SK-N-SH (cell line): ENCODE results near the gene NLGN1. TPM values are rescaled to one million over a fixed set of nuclear protein-coding genes. Genes with fewer than 3 reads are reported as not detected.
A peak's percentile ranks its signal among the peaks of the same experiment; 100 is the strongest.

Experiments used
- CTCF ChIA-PET: fragments of 300-600, 350-600 bp; formaldehyde crosslinking; extraction: SDS; loops from one replicate; lab custom pipeline; 2021; lab: Yijun Ruan, JAX
- POLR2A ChIA-PET: fragments of 350-600 bp; sonication (Branson Sonifier 250); formaldehyde crosslinking; extraction: SDS; loops from one replicate; lab custom pipeline; 2020; ENCODE audit warnings: antibody characterized with exemption, inconsistent platforms; lab: Yijun Ruan, JAX
- DNase-seq: peaks from one replicate; pipeline ENCODE4 v3.0.0; 2012
- H2AFZ ChIP-seq: fragments of 200-600 bp; sonication (generic); 2 replicates; pipeline ENCODE4 v1.8.1; 2016; ENCODE audit warnings: antibody characterized with exemption, mild to moderate bottlenecking, low read depth
- H3F3A ChIP-seq: fragments of 200-600 bp; sonication (generic); replicated peaks from 2 replicates; pipeline ENCODE3; 2016; ENCODE audit warnings: antibody characterized with exemption, mild to moderate bottlenecking; ENCODE audit not compliant: insufficient read depth
- H3K27ac ChIP-seq, 2 experiments: fragments of 200-500 bp in 1 of 2; fragments of 200-600 bp in 1 of 2; sonication (Bioruptor generic) in 1 of 2; sonication (generic), shearing (Covaris generic) in 1 of 2; 2 replicates each; pipeline versions ENCODE4 v1.5.1 to v1.6.1; 2014 to 2016; ENCODE audit warnings: low read depth in 2 of 2, inconsistent platforms in 1 of 2, low read length in 1 of 2, mild to moderate bottlenecking in 1 of 2, mixed read lengths in 1 of 2
- H3K27me3 ChIP-seq: fragments of 200-600 bp; sonication (generic), shearing (Covaris generic); 2 replicates; pipeline ENCODE4 v1.6.1; 2016; ENCODE audit warnings: mixed run types; ENCODE audit not compliant: insufficient read depth
- H3K36me3 ChIP-seq, 2 experiments: fragments of 200-500 bp in 1 of 2; fragments of 200-600 bp in 1 of 2; sonication (Bioruptor generic) in 1 of 2; sonication (generic) in 1 of 2; replicated peaks in 1 of 2; 2 replicates each; pipeline versions ENCODE3 to v1.5.1; 2014 to 2016; ENCODE audit warnings: low read length in 1 of 2, mild to moderate bottlenecking in 1 of 2; ENCODE audit not compliant: insufficient read depth in 2 of 2, control insufficient read depth in 1 of 2
- H3K4me1 ChIP-seq, 2 experiments: fragments of 200-500 bp in 1 of 2; fragments of 200-600 bp in 1 of 2; sonication (Bioruptor generic) in 1 of 2; sonication (generic), shearing (Covaris generic) in 1 of 2; 2 replicates each; pipeline versions ENCODE4 v1.5.1 to v1.6.1; 2014 to 2016; ENCODE audit warnings: low read depth in 1 of 2, low read length in 1 of 2, mixed run types in 1 of 2; ENCODE audit not compliant: insufficient read depth in 2 of 2, control insufficient read depth in 1 of 2
- H3K4me2 ChIP-seq: fragments of 200-600 bp; sonication (generic), shearing (Covaris generic); 2 replicates; pipeline ENCODE4 v1.6.1; 2017; ENCODE audit warnings: mixed run types
- H3K4me3 ChIP-seq, 2 experiments: fragments of 200-500 bp in 1 of 2; fragments of 200-600 bp in 1 of 2; sonication (Bioruptor generic) in 1 of 2; sonication (generic), shearing (Covaris generic) in 1 of 2; 2 replicates each; pipeline versions ENCODE4 v1.5.1 to v1.8.1; 2014 to 2016; ENCODE audit warnings: low read depth in 2 of 2, inconsistent platforms in 1 of 2, low read length in 1 of 2, mild to moderate bottlenecking in 1 of 2, mixed read lengths in 1 of 2, moderate library complexity in 1 of 2
- H3K79me2 ChIP-seq: fragments of 200-600 bp; sonication (generic); 2 replicates; pipeline ENCODE4 v1.8.1; 2017; ENCODE audit warnings: mild to moderate bottlenecking; ENCODE audit not compliant: insufficient read depth
- H3K9ac ChIP-seq: fragments of 200-600 bp; sonication (generic); 2 replicates; pipeline ENCODE4 v1.6.1; 2017; ENCODE audit warnings: mixed run types
- H3K9me2 ChIP-seq: fragments of 200-600 bp; sonication (generic); 2 replicates; pipeline ENCODE4 v1.6.1; 2017; ENCODE audit warnings: mixed run types
- H3K9me3 ChIP-seq: fragments of 200-600 bp; sonication (generic); 2 replicates; pipeline ENCODE4 v1.6.1; 2017; ENCODE audit warnings: mixed run types, mild to moderate bottlenecking, moderate library complexity
- H4K20me1 ChIP-seq: fragments of 200-600 bp; sonication (generic); 2 replicates; pipeline ENCODE4 v1.6.1; 2017; ENCODE audit warnings: mild to moderate bottlenecking, mixed run types; ENCODE audit not compliant: insufficient read depth
- CHD2 ChIP-seq: fragments of 150-350 bp; IDR thresholded peaks from 2 replicates; pipeline ENCODE4 v1.6.1; 2018; ENCODE audit warnings: low read length; ENCODE audit not compliant: partially characterized antibody
- ELF1 ChIP-seq: IDR thresholded peaks from 2 replicates; pipeline ENCODE4 v1.4.0; 2012
- FOXJ3 ChIP-seq: sonication (generic); formaldehyde crosslinking; IDR thresholded peaks from 2 replicates; pipeline ENCODE4 v1.5.1; 2020; ENCODE audit warnings: mild to moderate bottlenecking, missing genetic modification reagents
- FOXM1 ChIP-seq: IDR thresholded peaks from 2 replicates; pipeline ENCODE4 v1.4.0; 2012; ENCODE audit warnings: low read depth, mild to moderate bottlenecking
- GABPA ChIP-seq: IDR thresholded peaks from 2 replicates; pipeline ENCODE4 v1.4.0; 2012; ENCODE audit warnings: low read depth, mild to moderate bottlenecking
- GATA2 ChIP-seq: sonication (generic); formaldehyde crosslinking; IDR thresholded peaks from 2 replicates; pipeline ENCODE4 v1.5.0; 2020; ENCODE audit warnings: mild to moderate bottlenecking, missing genetic modification reagents
- JUND ChIP-seq: IDR thresholded peaks from 2 replicates; pipeline ENCODE4 v1.4.0; 2012
- NFIC ChIP-seq: IDR thresholded peaks from 2 replicates; pipeline ENCODE4 v1.4.0; 2012; ENCODE audit warnings: borderline replicate concordance
- POLR2AphosphoS5 ChIP-seq: IDR thresholded peaks from 2 replicates; pipeline ENCODE4 v1.6.1; 2012; ENCODE audit warnings: low read depth, low read length
- RAD21 ChIP-seq: IDR thresholded peaks from 2 replicates; pipeline ENCODE4 v1.6.1; 2012; ENCODE audit warnings: mild to moderate bottlenecking, low read length
- RCOR1 ChIP-seq: fragments of 150-350 bp; IDR thresholded peaks from 2 replicates; pipeline ENCODE4 v1.6.1; 2017; ENCODE audit warnings: antibody characterized with exemption, low read length
- RFX5 ChIP-seq: IDR thresholded peaks from 2 replicates; pipeline ENCODE4 v1.6.1; 2012; ENCODE audit warnings: mild to moderate bottlenecking, improper control_type of control experiment, low read length
- TAF1 ChIP-seq: IDR thresholded peaks from 2 replicates; pipeline ENCODE4 v1.6.1; 2012; ENCODE audit warnings: low read depth, mild to moderate bottlenecking, low read length, moderate library complexity, borderline replicate concordance
- TCF12 ChIP-seq: IDR thresholded peaks from 2 replicates; pipeline ENCODE4 v1.4.0; 2012
- YY1 ChIP-seq: IDR thresholded peaks from 2 replicates; pipeline ENCODE4 v1.4.0; 2012; ENCODE audit warnings: low read depth, mild to moderate bottlenecking
- WGBS: methylation state at CpG from one replicate; pipeline ENCODE4 v1.1.6; 2017; ENCODE audit warnings: low lambda C conversion rate; 5-methylcytosine and 5-hydroxymethylcytosine counted together
- polyA plus RNA-seq, 3 experiments: library from polyadenylated mRNA; depleted of rRNA; stranded (reverse); fragments of >200 nt; gene quantifications; 2 replicates each; pipeline ENCODE4 v1.2.3, GENCODE V29; 2012
- TF ChIP-seq, protein P1 (sequence below): IDR thresholded peaks from 2 replicates; pipeline ENCODE4 v1.4.0; 2012; ENCODE audit warnings: low read depth, borderline replicate concordance
- TF ChIP-seq, protein P2 (sequence below): IDR thresholded peaks from 2 replicates; pipeline ENCODE4 v1.4.0; 2012; ENCODE audit warnings: low read depth
- TF ChIP-seq, protein P3 (sequence below): fragments of 150-350 bp; IDR thresholded peaks from 2 replicates; pipeline ENCODE4 v1.6.1; 2016; ENCODE audit warnings: mild to moderate bottlenecking, low read depth, low read length
- TF ChIP-seq, protein P4 (sequence below): IDR thresholded peaks from 2 replicates; pipeline ENCODE4 v1.4.0; 2012; ENCODE audit warnings: low read depth, borderline replicate concordance

The NLGN1 gene
- polyA plus RNA-seq, 1 of the 3 experiments (the other 2 are of a cell fraction) = 1.5 TPM

DNA sequence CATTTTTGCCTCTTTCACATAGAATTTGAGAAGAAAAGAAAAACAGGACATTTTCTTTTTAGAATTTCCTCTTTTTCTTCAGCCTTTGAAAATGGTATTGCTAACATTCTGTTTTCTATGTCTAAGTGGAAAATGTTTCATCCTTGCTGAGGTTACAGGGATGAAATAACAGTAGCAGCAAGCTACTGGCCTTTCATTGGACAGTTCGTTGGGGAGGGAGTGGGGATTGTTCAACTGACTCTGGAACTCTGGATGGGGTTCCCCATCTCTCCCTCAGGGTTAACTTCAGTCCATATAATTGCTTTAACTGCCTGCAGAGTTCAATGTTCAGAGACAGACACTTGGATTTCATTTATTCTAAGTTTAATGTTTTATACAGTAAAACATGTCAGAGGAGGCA is 346.0 kb downstream of the NLGN1 start:
- peaks cover 66% of the 10 kb centered on the region for H3F3A ChIP-seq
- H3K9me3 ChIP-seq = no peaks in the 10 kb centered on the region; the same call in 1 of the 2 replicates
- CTCF ChIA-PET = interaction anchor here (0.7 to 1.1 kb wide), 3 partner anchors 10 to 1147 kb away, joined by 3 to 6 read pairs (median 3); no protein-coding TSS in a partner anchor
- H3K27me3 ChIP-seq = no peaks in the 10 kb centered on the region
- no peak for TF ChIP-seq NFIC
- no peak for TF ChIP-seq YY1
- no peak for TF ChIP-seq ELF1
- TF ChIP-seq, protein P1, sequence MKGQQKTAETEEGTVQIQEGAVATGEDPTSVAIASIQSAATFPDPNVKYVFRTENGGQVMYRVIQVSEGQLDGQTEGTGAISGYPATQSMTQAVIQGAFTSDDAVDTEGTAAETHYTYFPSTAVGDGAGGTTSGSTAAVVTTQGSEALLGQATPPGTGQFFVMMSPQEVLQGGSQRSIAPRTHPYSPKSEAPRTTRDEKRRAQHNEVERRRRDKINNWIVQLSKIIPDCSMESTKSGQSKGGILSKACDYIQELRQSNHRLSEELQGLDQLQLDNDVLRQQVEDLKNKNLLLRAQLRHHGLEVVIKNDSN = no peak
- TF ChIP-seq, protein P2, sequence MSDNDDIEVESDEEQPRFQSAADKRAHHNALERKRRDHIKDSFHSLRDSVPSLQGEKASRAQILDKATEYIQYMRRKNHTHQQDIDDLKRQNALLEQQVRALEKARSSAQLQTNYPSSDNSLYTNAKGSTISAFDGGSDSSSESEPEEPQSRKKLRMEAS = no peak
- TF ChIP-seq GABPA = no peak
- TF ChIP-seq, protein P3, sequence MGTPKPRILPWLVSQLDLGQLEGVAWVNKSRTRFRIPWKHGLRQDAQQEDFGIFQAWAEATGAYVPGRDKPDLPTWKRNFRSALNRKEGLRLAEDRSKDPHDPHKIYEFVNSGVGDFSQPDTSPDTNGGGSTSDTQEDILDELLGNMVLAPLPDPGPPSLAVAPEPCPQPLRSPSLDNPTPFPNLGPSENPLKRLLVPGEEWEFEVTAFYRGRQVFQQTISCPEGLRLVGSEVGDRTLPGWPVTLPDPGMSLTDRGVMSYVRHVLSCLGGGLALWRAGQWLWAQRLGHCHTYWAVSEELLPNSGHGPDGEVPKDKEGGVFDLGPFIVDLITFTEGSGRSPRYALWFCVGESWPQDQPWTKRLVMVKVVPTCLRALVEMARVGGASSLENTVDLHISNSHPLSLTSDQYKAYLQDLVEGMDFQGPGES = no peak
- no peak for TF ChIP-seq RCOR1
- TF ChIP-seq RAD21 = no peak
- no peak for TF ChIP-seq FOXJ3
- no peak for TF ChIP-seq CHD2
- no peak for TF ChIP-seq TCF12
- TF ChIP-seq RFX5 = no peak
- no peak for TF ChIP-seq GATA2
- TF ChIP-seq, protein P4, sequence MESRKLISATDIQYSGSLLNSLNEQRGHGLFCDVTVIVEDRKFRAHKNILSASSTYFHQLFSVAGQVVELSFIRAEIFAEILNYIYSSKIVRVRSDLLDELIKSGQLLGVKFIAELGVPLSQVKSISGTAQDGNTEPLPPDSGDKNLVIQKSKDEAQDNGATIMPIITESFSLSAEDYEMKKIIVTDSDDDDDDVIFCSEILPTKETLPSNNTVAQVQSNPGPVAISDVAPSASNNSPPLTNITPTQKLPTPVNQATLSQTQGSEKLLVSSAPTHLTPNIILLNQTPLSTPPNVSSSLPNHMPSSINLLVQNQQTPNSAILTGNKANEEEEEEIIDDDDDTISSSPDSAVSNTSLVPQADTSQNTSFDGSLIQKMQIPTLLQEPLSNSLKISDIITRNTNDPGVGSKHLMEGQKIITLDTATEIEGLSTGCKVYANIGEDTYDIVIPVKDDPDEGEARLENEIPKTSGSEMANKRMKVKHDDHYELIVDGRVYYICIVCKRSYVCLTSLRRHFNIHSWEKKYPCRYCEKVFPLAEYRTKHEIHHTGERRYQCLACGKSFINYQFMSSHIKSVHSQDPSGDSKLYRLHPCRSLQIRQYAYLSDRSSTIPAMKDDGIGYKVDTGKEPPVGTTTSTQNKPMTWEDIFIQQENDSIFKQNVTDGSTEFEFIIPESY = no peak
- no peak for TF ChIP-seq POLR2AphosphoS5
- TF ChIP-seq JUND = no peak
- no peak for TF ChIP-seq TAF1
- TF ChIP-seq FOXM1 = no peak
- POLR2A ChIA-PET = no interaction called here
- H3K4me3 ChIP-seq = no peak overlapping the region
- no peaks in the 10 kb centered on the region for H3K9me2 ChIP-seq
- 65% methylated on average over 1 of the region's 1 CpG for WGBS
- peak overlapping the region; percentile 58; the same call in 1 of the 2 replicates for H3K9ac ChIP-seq
- peaks cover 3 to 31% of the 10 kb centered on the region in 2 experiments; a peak in 3 of 4 replicates for H3K4me1 ChIP-seq
- no peaks in the 10 kb centered on the region for H3K36me3 ChIP-seq
- peak overlapping the region; percentile 86 for H2AFZ ChIP-seq
- DNase-seq = no peak
- no peaks in the 10 kb centered on the region; the same call in 1 of the 2 replicates for H3K79me2 ChIP-seq
- no peaks in the 10 kb centered on the region for H4K20me1 ChIP-seq
- H3K4me2 ChIP-seq = peak overlapping the region; percentile 75
- peak overlapping the region; percentile 79 to 88; a peak in 3 of 4 replicates for H3K27ac ChIP-seq
